Activated T-cell treated with anti-CD3 and anti-CD28 coated beads, Interleukin-2, amount 50 U/mL, for 24 hours (primary cell): ENCODE results near the gene TSPAN32.
A peak's percentile ranks its signal among the peaks of the same experiment; 100 is the strongest.

Source experiments
- DNase-seq: peaks from one replicate; pipeline ENCODE4 v3.0.0-alpha.2; 2020
- H3K27ac Mint-ChIP-seq: 2 replicates; pipeline ENCODE4 v1.8.0; 2020; ENCODE audit warnings: mild to moderate bottlenecking, mixed read lengths
- H3K27me3 Mint-ChIP-seq: 2 replicates; pipeline ENCODE4 v1.8.0; 2020; ENCODE audit warnings: mixed read lengths
- H3K36me3 Mint-ChIP-seq: 2 replicates; pipeline ENCODE4 v1.8.0; 2020; ENCODE audit warnings: low read depth, mixed read lengths
- H3K4me1 Mint-ChIP-seq: 2 replicates; pipeline ENCODE4 v1.8.0; 2020; ENCODE audit warnings: low read depth, mixed read lengths
- H3K4me3 Mint-ChIP-seq: 2 replicates; pipeline ENCODE4 v1.8.0; 2020; ENCODE audit warnings: mild to moderate bottlenecking, moderate library complexity, mixed read lengths
- H3K9me3 Mint-ChIP-seq: 2 replicates; pipeline ENCODE4 v1.8.0; 2020; ENCODE audit warnings: mixed read lengths

TSPAN32 gene

DNA sequence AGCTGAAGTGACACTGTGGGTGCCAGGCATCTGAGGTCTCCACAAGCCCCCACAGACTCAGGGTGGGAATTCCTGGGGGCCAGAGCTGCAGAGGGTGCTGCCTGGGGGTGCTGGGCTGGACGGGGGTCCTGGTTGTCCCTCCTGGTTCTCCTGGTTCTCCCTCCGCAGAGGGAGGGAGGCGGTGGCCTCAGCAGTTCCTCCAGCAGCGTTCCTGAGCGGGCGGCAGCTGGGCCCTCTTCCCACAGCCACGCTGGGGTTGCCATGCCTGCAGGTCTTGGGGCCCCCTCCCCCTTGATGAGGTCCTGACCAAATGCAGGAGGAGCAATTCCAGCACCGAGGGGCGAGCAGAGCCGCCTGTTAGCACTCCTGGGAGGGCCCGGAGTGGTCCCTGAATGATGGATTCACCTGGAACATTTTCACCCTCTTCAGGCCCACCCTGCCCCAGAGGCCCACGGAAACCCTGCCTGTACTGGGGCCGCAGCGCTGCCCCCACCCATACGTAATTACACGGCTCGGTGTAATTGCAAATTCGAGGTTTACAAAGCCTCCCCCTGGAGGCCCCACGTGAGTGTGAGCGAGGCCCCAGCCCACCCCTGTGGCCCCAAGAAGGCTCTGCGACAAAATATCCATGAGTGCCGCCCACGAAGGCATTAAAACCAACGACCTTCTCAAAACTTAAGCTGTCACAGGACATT lies 730 bp upstream of the TSPAN32 start:
- Mint-ChIP-seq H3K4me1 (peaks cover 70% of the 10 kb centered on the region), H3K27ac (peak overlapping the region; percentile 93), H3K27me3 (no peaks in the 10 kb centered on the region), H3K9me3 (no peaks in the 10 kb centered on the region), H3K36me3 (peaks cover 6% of the 10 kb centered on the region), H3K4me3 (peak overlapping the region; percentile 89)
- DNase-seq: no peak

DNA sequence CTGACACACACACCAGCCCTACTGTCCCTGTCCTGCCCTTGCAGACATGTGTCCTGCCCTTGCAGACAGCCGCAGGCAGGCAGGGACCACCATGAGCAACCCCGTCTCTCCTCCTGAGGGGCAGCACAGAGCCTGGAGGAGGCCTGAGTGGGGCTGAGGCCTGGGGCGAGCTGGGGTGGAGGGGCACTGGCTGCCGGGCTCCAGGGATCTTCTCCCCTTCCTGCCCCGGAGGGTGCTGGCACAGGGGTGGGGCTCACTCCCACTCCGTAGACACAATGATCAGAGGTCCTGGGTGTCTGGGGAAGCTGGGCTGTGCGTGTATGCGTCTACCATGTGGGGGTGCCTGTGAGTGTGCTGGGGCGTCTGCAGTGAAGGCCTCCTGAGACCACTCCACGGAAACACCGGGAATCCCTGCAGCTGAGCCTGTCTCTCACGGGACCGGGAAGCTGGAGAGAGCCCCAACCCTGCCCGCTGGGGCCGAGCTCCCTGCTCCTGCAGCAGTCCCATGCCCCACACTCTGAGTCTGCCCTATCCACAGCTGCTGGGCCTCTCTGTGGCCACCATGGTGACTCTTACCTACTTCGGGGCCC lies 588 bp downstream of the TSPAN32 start:
- H3K4me1 Mint-ChIP-seq: peaks cover 76% of the 10 kb centered on the region
- peaks cover 4% of the 10 kb centered on the region for H3K36me3 Mint-ChIP-seq

DNA sequence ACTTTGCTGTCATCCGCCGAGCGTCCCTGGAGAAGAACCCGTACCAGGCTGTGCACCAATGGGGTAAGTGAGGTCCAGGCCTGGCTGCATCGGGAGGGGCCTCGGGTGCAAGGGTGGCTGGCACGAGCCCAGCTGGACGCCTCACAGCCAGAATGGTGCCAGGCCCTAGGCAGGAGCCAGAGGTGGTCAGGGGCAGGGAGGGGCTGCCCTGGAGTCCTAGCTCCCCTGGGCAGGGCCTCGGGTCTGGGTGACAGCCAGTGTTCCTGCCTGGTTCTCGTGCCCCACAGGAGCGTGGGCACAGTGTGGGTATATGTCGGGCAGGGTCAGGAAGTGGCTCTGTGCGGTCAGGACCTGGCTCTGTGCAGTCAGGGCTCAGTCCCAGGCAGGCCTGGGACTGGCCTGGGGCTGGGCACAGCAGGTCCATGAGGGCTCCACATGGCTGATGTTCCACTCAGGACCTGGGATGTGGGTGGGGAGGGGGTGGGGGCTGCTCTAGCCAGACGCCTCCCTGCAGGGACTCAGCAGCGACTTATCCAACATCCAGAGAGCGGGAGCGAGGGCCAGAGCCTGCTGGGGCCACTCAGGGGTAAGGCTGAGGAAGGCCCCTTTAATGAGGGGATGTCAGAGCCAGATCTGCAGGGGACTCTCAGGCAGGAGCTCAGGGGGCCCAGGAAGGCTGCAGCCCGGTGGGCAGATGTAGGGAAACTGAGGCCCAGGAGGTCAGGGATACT lies 1.2 kb downstream of the TSPAN32 start:
- no peaks in the 10 kb centered on the region for H3K27me3 Mint-ChIP-seq
- no peak for DNase-seq
- no peaks in the 10 kb centered on the region for H3K9me3 Mint-ChIP-seq
- peaks cover 2% of the 10 kb centered on the region for H3K36me3 Mint-ChIP-seq
- peak overlapping the region; percentile 93 for H3K27ac Mint-ChIP-seq
- H3K4me3 Mint-ChIP-seq: peak overlapping the region; percentile 89
- peaks cover 74% of the 10 kb centered on the region for H3K4me1 Mint-ChIP-seq

More for the DNA sequence above, 588 bp downstream of the TSPAN32 start:
- Mint-ChIP-seq H3K27ac (peak overlapping the region; percentile 93), H3K4me3 (peak overlapping the region; percentile 89), H3K9me3 (no peaks in the 10 kb centered on the region), H3K27me3 (no peaks in the 10 kb centered on the region)
- DNase-seq: peak; percentile 66

DNA sequence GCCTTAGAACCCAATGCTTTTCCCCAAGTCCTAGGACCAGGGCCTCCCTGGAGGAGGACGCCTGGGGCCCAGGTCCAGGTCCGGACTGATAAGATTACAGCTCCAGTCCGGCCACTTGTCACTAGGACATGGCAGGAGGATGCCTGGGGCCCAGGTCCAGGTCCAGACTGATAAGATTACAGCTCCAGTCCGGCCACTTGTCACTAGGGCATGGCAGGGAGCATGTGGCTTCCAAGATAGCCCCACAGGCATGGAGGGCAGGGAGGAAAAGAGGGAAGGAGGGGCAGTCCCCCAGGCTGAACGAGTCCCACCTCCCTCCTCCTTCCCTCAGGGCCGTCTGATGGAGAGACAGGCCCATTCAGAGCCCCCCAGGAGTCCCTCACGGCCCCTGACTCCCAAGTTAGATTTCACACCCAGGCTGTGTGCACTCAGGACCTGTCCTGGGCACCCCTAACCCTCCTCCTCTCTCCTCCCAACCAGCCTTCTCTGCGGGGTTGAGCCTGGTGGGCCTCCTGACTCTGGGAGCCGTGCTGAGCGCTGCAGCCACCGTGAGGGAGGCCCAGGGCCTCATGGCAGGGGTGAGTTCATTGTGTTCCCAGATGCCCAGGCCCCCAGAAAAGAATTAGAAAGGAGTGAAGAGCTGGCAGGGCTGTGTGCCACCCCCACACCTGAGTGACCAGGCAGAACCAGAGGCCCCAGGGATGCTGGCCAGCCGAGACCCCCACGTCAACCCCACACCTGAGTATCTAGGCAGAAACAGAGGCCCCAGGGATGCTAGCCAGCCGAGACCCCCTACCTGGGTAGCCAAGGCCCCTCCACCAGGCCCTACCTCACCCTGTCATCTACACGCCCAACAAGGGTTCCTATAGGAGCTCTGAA lies 2.1 kb downstream of the TSPAN32 start:
- Mint-ChIP-seq H3K36me3 (peaks cover 2% of the 10 kb centered on the region), H3K4me1 (peaks cover 72% of the 10 kb centered on the region), H3K27ac (peak overlapping the region; percentile 93), H3K27me3 (no peaks in the 10 kb centered on the region), H3K9me3 (no peaks in the 10 kb centered on the region), H3K4me3 (peak overlapping the region; percentile 89)
- DNase-seq: peak; percentile 45

DNA sequence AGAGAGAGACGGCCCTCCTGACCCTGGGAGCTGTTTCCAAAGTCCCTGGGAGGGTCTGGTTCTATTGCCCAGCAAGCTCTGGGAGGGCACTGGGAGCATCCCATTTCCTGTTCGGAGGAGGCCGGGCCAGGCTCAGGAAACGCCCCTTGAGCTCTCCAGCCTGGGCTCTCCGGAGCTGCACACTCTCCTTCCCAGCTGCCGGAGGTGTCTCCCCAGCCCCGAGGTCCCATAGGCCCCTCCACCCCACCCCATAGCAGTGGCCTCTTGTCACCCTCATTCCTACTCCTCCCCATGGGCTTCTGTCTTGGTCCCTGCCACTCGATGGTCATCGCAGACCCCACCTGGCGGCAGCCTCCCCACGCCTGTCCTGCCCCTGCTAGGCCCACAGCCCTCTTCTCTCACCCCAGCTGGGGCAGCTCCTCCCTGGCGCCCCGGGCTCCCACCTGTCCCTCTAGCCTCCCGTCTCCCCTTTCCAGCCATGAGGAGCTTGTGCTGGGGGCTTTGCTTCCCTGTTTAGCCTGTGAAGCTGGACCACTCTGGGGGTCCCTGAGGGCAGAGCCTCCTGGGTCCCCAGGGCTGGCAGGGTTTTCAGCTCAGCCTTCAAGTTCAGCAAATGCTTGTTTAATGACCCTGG lies 2.8 kb downstream of the TSPAN32 start:
- Mint-ChIP-seq H3K9me3 (no peaks in the 10 kb centered on the region), H3K4me1 (peaks cover 69% of the 10 kb centered on the region), H3K36me3 (peaks cover 2% of the 10 kb centered on the region), H3K27ac (peak overlapping the region; percentile 96), H3K27me3 (no peaks in the 10 kb centered on the region), H3K4me3 (no peak overlapping the region)
- no peak for DNase-seq

DNA sequence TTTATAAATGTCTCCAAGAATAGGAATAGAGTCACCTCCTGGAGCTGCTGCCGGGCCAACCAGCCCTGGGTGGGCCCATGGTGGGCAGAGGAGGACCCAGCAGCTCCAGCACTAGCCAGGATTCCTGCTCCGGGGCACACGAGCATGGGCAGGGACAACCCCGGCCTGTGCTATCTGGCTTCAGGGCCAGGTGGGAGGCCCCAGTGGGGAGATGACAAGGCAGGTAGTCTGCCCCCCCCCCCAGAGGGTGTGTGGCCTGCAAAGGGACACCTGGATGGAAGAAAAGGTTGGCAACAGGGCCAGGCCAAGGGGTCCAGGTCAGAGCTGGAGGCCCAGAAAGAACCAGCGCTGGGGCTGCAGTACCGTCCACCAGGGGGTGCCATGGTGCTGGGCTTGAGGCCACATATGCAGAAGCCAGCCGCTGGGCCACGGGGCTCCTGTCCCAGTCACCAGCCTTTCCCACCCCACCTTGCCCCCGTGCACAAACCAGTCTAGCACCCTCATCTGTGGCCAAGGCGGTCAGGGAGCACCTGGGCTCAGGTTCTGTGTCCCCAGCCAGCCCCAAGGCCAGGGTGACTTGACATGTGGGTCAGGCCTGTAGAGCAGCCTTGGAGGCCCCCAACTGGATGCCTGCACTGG lies 3.4 kb downstream of the TSPAN32 start:
- Mint-ChIP-seq H3K27me3 (no peaks in the 10 kb centered on the region), H3K27ac (peak overlapping the region; percentile 96), H3K9me3 (no peaks in the 10 kb centered on the region), H3K4me3 (peak overlapping the region; percentile 72), H3K36me3 (peaks cover 2% of the 10 kb centered on the region), H3K4me1 (peaks cover 67% of the 10 kb centered on the region)
- DNase-seq: peak; percentile 91

DNA sequence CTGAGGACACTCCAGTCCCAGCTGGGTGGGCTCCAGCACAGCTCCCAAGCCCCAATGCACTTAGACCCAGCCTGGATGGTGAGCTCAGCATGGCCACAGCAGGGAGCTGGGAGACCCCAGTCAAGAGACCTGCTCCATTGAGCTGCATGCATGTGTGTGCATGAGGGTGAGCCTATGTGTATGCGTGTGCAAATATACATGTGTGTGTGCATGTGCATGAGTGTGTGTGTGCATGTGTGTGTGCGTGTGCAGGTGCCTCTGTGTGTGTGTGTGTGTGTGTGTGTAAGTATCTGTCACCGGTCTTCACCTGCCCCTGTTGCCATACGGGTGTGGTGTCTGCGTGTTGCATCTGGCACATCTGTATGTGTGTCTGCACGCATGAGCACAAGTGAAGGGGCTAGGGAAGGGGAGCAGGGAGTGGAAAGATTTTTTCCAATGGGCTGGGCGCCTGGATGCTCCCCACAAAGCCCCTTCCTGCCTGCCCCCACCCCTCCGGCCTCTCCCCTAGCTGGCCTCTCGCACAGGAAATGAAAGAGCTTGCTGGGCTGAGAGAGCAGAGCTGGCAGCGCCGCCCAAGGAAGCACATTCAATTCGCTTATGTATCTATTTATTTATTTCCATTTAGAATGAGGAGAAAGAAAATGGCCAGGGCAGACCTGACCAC lies 4.1 kb downstream of the TSPAN32 start:
- Mint-ChIP-seq H3K27me3 (no peaks in the 10 kb centered on the region), H3K4me3 (peak overlapping the region; percentile 72), H3K27ac (peak overlapping the region; percentile 96), H3K9me3 (no peaks in the 10 kb centered on the region), H3K36me3 (peaks cover 2% of the 10 kb centered on the region), H3K4me1 (peaks cover 62% of the 10 kb centered on the region)
- peak; percentile 68 for DNase-seq

DNA sequence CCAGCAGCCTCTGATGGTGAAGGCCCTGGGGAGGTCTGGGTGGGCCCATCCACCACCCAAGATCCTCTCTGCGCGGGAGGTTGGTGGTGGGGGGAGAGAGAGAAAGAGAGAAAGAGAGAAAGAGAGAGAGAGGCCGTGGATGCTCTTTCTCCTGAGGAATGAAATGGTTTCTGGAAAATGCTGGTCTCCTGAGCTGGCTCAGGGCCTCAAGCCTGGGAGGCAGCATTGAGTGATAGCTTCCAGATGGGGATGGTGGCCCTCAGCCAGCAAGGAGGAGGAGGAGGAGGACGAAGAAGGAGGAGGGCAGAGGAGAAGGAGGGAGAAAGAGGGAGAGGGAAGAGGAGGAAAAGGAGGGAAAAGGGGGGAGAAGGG lies 4.6 kb downstream of the TSPAN32 start:
- peaks cover 57% of the 10 kb centered on the region for H3K4me1 Mint-ChIP-seq
- peak overlapping the region; percentile 72 for H3K4me3 Mint-ChIP-seq
- H3K27me3 Mint-ChIP-seq: no peaks in the 10 kb centered on the region
- peak overlapping the region; percentile 96 for H3K27ac Mint-ChIP-seq
- DNase-seq: no peak
- no peaks in the 10 kb centered on the region for H3K9me3 Mint-ChIP-seq
- H3K36me3 Mint-ChIP-seq: peaks cover 2% of the 10 kb centered on the region

DNA sequence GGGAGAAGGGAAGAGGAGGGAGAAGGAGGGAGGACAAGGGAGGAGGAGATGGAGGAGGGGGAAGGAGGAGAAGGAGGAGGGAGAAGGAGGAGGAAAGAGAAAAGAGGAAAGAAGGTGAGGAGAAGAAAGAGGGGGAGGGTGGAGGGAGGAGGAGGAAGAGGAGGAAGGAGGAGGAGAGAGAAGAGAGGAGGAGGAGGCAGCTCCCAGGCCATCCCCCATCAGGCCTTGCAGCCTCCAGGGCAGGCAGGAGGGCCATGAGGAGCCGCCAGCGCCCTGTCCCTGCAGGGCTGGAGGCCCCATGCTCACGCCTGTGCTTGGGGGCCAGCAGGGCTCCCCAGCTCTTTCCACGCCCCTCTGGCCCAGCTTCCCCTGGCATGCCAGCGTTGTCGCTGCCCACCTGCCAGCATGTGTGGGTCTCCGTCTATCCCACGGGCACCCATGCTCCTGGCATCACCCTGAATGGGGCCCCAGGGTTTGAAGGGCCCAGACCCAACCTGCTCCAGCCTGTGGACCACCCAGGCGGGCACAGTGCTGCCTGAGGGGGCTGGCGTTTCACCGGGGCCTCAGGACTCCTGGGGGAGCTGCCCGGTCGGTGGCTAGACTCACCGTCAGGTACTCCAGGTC lies 5.2 kb downstream of the TSPAN32 start:
- Mint-ChIP-seq H3K4me3 (no peak overlapping the region), H3K27ac (peak overlapping the region; percentile 40), H3K36me3 (no peaks in the 10 kb centered on the region), H3K27me3 (no peaks in the 10 kb centered on the region), H3K9me3 (no peaks in the 10 kb centered on the region), H3K4me1 (peaks cover 51% of the 10 kb centered on the region)
- DNase-seq: peak; percentile 26

DNA sequence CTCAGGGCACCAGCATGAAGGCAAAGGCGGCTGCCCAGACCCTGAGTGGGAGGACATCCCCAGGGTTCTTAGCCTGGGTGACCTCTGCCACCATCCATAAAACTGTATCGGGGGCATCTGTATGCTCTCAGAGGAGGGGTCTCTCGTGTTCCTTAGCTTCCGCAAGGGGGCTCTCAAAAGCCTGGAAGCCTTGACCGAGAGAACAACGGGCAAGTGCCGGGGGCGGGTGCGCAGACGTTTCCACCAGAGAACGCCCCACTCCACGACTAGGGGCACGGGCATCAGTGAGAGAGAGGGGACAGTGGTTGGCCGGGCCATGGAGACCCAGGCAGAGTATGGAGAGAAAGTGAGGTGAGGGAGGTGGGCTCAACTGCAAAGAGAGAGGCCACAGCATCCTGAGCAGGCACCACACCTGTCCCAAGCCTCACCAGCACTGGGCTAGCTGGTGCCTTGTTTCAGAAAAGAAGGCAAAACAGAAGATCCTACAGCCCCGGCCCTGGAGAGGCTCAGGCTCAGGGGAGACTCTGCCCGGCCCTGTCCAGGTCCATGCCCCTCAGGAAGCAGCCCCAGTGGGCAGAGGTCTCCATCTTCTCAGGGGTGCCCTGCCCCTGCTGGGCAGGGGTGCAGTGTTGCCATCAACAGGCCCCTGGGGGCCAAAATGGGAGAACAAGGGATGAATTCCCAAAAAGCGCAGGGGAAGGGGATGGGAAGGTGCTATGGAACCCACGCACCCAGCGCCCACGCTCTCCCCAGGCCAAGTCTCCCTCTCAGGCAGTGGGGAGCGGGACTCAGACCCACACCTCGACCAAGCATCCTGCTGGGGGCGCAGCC lies 5.9 kb downstream of the TSPAN32 start:
- Mint-ChIP-seq H3K4me3 (no peak overlapping the region), H3K36me3 (no peaks in the 10 kb centered on the region), H3K27me3 (no peaks in the 10 kb centered on the region), H3K4me1 (peaks cover 48% of the 10 kb centered on the region), H3K9me3 (no peaks in the 10 kb centered on the region), H3K27ac (peak overlapping the region; percentile 76)
- no peak for DNase-seq

DNA sequence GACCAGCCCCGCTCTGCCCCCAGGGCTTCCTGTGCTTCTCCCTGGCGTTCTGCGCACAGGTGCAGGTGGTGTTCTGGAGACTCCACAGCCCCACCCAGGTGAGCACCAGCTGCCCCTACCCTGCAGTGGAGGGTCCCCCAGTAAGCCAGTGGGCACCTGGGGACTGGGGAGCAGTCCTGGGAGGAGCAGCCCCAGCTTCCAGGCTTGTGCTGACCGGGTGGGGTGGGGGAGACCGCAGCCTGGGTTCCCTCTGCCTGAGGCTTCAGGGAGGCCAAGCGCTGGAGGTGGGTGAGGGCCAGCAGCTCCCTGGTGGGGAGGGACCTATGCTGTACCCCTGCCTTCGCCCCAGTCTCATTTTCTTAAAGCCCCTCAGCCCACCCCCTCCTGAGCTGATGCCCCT lies 6.9 kb downstream of the TSPAN32 start:
- Mint-ChIP-seq H3K27ac (no peak overlapping the region), H3K27me3 (no peaks in the 10 kb centered on the region), H3K9me3 (no peaks in the 10 kb centered on the region), H3K4me1 (peaks cover 39% of the 10 kb centered on the region), H3K36me3 (no peaks in the 10 kb centered on the region), H3K4me3 (no peak overlapping the region)
- DNase-seq: no peak

DNA sequence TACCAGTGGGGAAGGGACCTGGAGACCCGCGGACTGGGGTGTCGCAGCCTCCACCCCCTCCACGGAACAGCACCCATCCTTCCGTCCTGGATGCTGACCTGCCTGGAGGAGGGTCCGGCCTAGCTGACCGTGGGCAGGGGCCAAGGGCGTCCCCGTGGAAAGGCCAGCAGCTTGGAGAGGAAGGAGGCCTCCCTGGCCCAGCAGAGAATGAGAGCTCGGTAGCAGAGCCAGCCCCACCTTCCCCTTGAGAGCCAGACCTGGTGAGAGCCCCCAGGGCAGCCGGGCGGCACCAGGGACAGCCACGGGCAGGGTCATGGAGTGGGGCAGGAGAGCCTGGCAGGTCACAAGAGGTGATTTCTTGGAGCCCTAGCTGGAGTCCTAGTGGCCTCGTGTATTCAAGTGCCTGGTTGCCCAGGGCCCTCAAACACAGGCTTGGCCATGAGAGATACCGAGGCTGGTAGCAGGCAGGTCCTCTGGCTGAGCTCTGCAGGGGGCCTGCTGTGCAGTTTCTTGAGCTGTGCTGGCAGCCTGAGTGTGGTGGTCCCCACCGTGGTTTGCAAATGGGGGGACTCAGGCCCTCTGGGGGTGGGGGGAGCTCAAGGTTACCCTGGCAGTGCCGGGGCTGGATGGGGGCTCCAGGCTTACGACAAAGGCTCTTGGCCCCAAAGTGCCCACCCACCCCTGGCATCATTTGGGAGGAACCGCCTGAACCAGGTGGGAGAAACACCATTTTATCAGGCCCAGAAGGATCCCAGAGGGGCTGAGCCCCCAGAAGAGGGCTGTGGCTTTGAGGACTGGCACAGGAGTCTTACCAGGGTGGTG lies 7.6 kb downstream of the TSPAN32 start:
- H3K36me3 Mint-ChIP-seq: no peaks in the 10 kb centered on the region
- no peak for DNase-seq
- H3K27me3 Mint-ChIP-seq: no peaks in the 10 kb centered on the region
- H3K27ac Mint-ChIP-seq: no peak overlapping the region
- H3K4me3 Mint-ChIP-seq: no peak overlapping the region
- H3K9me3 Mint-ChIP-seq: no peaks in the 10 kb centered on the region
- peaks cover 32% of the 10 kb centered on the region for H3K4me1 Mint-ChIP-seq
